PC-3 (cell line): ENCODE data around the gene GPS1. TPM values are rescaled to one million over a fixed set of nuclear protein-coding genes. Genes with fewer than 3 reads are reported as not detected.
A peak's percentile ranks its signal among the peaks of the same experiment; 100 is the strongest.

ENCODE experiments used
- ATAC-seq: fragments of 200-7000 bp; cut with Tn5 transposase; 2 replicates; pipeline ENCODE4 v1.9.1; 2020; ENCODE audit warnings: mild to moderate bottlenecking, moderate library complexity
- BruUV-seq: library from RNA; stranded (reverse); fragments of 400-500 nt; replicated peaks from 2 replicates; lab custom pipeline; 2021; lab: Mats Ljungman, UMichigan
- CTCF ChIA-PET: fragments of 300-600 bp; sonication (Branson Sonifier 250); formaldehyde crosslinking; loops from one replicate; lab custom pipeline; 2022; ENCODE audit warnings: antibody characterized with exemption; lab: Charles Lee
- POLR2A ChIA-PET: fragments of 300-600 bp; sonication (Branson Sonifier 250); formaldehyde crosslinking; loops from one replicate; lab custom pipeline; 2022; ENCODE audit warnings: antibody characterized with exemption; ENCODE audit not compliant: unreplicated experiment; lab: Charles Lee
- DNase-seq: peaks from one replicate; pipeline ENCODE4 v3.0.0-alpha.2; 2015
- H2AFZ ChIP-seq: fragments of 300-600 bp; sonication (generic); 2 replicates; pipeline ENCODE4 v1.6.0; 2016; ENCODE audit warnings: antibody characterized with exemption, low read length
- H3F3A ChIP-seq: fragments of 300-600 bp; sonication (generic); one replicate; pipeline ENCODE4 v1.6.0; 2017; ENCODE audit warnings: antibody characterized with exemption, low read length, control low read depth, mild to moderate bottlenecking; ENCODE audit not compliant: unreplicated experiment
- H3K27ac ChIP-seq: fragments of 300-600 bp; sonication (generic); 2 replicates; pipeline ENCODE4 v1.5.1; 2016; ENCODE audit warnings: mild to moderate bottlenecking, low read length
- H3K27me3 ChIP-seq: fragments of 300-600 bp; sonication (generic); 2 replicates; pipeline ENCODE4 v1.6.1; 2016; ENCODE audit warnings: low read length, mixed read lengths
- H3K36me3 ChIP-seq: fragments of 300-600 bp; sonication (generic); 2 replicates; pipeline ENCODE4 v1.6.1; 2016; ENCODE audit warnings: low read depth, mixed run types, low read length, mixed read lengths
- H3K4me1 ChIP-seq: fragments of 300-600 bp; sonication (generic); 2 replicates; pipeline ENCODE4 v1.5.1; 2016; ENCODE audit warnings: low read length; ENCODE audit not compliant: insufficient read depth
- H3K4me2 ChIP-seq: fragments of 300-600 bp; sonication (generic); 2 replicates; pipeline ENCODE4 v1.6.0; 2016; ENCODE audit warnings: low read length
- H3K4me3 ChIP-seq: fragments of 300-600 bp; sonication (generic); 2 replicates; pipeline ENCODE4 v1.5.1; 2016; ENCODE audit warnings: mild to moderate bottlenecking, low read length, mixed read lengths
- H3K79me2 ChIP-seq: fragments of 300-600 bp; sonication (generic); 2 replicates; pipeline ENCODE4 v1.6.1; 2017; ENCODE audit warnings: low read length, mixed read lengths
- H3K9ac ChIP-seq: fragments of 300-600 bp; sonication (generic); 2 replicates; pipeline ENCODE4 v1.6.0; 2016; ENCODE audit warnings: mild to moderate bottlenecking, low read length
- H3K9me2 ChIP-seq: fragments of 300-600 bp; sonication (generic); replicated peaks from 2 replicates; pipeline ENCODE4 v1.6.1; 2016; ENCODE audit warnings: mixed run types, low read length, mixed read lengths
- H3K9me3 ChIP-seq: fragments of 300-600 bp; sonication (generic); 2 replicates; pipeline ENCODE4 v1.6.1; 2016; ENCODE audit warnings: low read length, mixed read lengths
- H4K20me1 ChIP-seq: fragments of 300-600 bp; sonication (generic); 2 replicates; pipeline ENCODE4 v1.6.1; 2016; ENCODE audit warnings: low read length, mixed read lengths
- EZH2 ChIP-seq: fragments of 300-600 bp; sonication (generic); IDR thresholded peaks from one replicate; pipeline ENCODE4 v1.6.1; 2017; ENCODE audit warnings: antibody characterized with exemption, mild to moderate bottlenecking, low read length; ENCODE audit not compliant: unreplicated experiment
- EZH2phosphoT487 ChIP-seq: fragments of 300-600 bp; sonication (generic); IDR thresholded peaks from 2 replicates; pipeline ENCODE4 v1.6.1; 2018; ENCODE audit warnings: mild to moderate bottlenecking, antibody characterized with exemption, low read length, borderline replicate concordance
- intact Hi-C: fragments of 100-400 bp; cut with micrococcal nuclease; formaldehyde crosslinking; loops from 2 replicates; pipeline ENCODE4 v1.9.0; 2023
- total RNA-seq: library from RNA; depleted of rRNA; stranded (reverse); fragments of >200 nt; gene quantifications from 2 replicates; pipeline ENCODE4 v1.2.3, GENCODE V29; 2014
- TF ChIP-seq, protein P1 (sequence below): fragments of 300-600 bp; sonication (generic); conservative IDR thresholded peaks from 2 replicates; pipeline ENCODE4 v1.5.1; 2017; ENCODE audit warnings: antibody characterized with exemption, low read depth, mild to moderate bottlenecking, low read length

GPS1 gene
- total RNA-seq, 1 experiment from 2014 or later = 240 TPM

DNA sequence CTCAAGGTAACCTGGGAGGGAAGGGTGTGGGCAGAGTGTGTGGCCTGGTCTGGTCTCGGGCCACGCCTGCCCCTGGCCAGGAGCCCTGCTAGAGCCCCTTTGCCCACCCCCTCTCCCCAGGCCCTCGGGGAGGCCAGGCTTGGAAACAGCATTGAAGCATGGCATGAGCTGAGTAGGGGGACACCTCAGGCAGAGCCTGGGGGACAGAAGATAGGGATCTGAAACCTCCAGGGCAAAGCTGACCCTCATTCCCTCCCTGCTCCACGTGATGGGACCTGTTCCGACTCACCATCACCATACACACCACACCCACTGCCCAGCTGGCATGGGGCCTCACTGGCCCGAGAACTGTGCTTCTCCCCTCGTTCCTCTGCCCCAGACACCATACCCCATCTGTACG is 2.6 kb upstream of the GPS1 start:
- intact Hi-C loops = no loop called here
- TF ChIP-seq EZH2phosphoT487 = no peak
- TF ChIP-seq, protein P1, sequence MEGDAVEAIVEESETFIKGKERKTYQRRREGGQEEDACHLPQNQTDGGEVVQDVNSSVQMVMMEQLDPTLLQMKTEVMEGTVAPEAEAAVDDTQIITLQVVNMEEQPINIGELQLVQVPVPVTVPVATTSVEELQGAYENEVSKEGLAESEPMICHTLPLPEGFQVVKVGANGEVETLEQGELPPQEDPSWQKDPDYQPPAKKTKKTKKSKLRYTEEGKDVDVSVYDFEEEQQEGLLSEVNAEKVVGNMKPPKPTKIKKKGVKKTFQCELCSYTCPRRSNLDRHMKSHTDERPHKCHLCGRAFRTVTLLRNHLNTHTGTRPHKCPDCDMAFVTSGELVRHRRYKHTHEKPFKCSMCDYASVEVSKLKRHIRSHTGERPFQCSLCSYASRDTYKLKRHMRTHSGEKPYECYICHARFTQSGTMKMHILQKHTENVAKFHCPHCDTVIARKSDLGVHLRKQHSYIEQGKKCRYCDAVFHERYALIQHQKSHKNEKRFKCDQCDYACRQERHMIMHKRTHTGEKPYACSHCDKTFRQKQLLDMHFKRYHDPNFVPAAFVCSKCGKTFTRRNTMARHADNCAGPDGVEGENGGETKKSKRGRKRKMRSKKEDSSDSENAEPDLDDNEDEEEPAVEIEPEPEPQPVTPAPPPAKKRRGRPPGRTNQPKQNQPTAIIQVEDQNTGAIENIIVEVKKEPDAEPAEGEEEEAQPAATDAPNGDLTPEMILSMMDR = no peak
- no peak for TF ChIP-seq EZH2
- DNase-seq = no peak
- no peak overlapping the region for H3K4me3 ChIP-seq
- no peak overlapping the region for H3K27ac ChIP-seq
- no peaks in the 10 kb centered on the region for H3K27me3 ChIP-seq
- no TSS peak for BruUV-seq
- H3K9me2 ChIP-seq = no peaks in the 10 kb centered on the region
- H2AFZ ChIP-seq = no peak overlapping the region
- H3K9me3 ChIP-seq = no peaks in the 10 kb centered on the region
- H3F3A ChIP-seq = no peaks in the 10 kb centered on the region
- H3K9ac ChIP-seq = no peak overlapping the region
- ATAC-seq = no peak
- H4K20me1 ChIP-seq = no peaks in the 10 kb centered on the region
- ChIA-PET POLR2A (no interaction called here), CTCF (no interaction called here)
- H3K36me3 ChIP-seq = no peaks in the 10 kb centered on the region; the same call in 1 of the 2 replicates
- H3K4me1 ChIP-seq = peaks cover 8% of the 10 kb centered on the region; the same call in 1 of the 2 replicates
- H3K4me2 ChIP-seq = no peak overlapping the region
- H3K79me2 ChIP-seq = peaks cover 28% of the 10 kb centered on the region

GRCh38 chr17:82049521-82049971 is 2.2 kb upstream of the GPS1 start:
- no peak overlapping the region for H3K4me2 ChIP-seq
- intact Hi-C loops = no loop called here
- no peak overlapping the region for H3K4me3 ChIP-seq

GRCh38 chr17:82050152-82050760 is 1.4 kb upstream of the GPS1 start:
- BruUV-seq = TSS peak; percentile 34

More at GRCh38 chr17:82049521-82049971, 2.2 kb upstream of the GPS1 start:
- no peaks in the 10 kb centered on the region for H3K9me3 ChIP-seq
- ATAC-seq = no peak
- no peaks in the 10 kb centered on the region; the same call in 1 of the 2 replicates for H3K36me3 ChIP-seq
- peaks cover 28% of the 10 kb centered on the region for H3K79me2 ChIP-seq
- ChIA-PET CTCF (no interaction called here), POLR2A (no interaction called here)
- H3K9ac ChIP-seq = no peak overlapping the region
- no peaks in the 10 kb centered on the region for H4K20me1 ChIP-seq
- H3K27me3 ChIP-seq = no peaks in the 10 kb centered on the region
- H3K4me1 ChIP-seq = peaks cover 8% of the 10 kb centered on the region; the same call in 1 of the 2 replicates
- TF ChIP-seq EZH2 (no peak), EZH2phosphoT487 (no peak)
- TF ChIP-seq, protein P1 = no peak
- no peaks in the 10 kb centered on the region for H3F3A ChIP-seq
- DNase-seq = no peak
- no TSS peak for BruUV-seq
- no peaks in the 10 kb centered on the region for H3K9me2 ChIP-seq
- H2AFZ ChIP-seq = no peak overlapping the region
- no peak overlapping the region for H3K27ac ChIP-seq

More at GRCh38 chr17:82050152-82050760, 1.4 kb upstream of the GPS1 start:
- Histone ChIP-seq H3K27ac (no peak overlapping the region), H3F3A (no peaks in the 10 kb centered on the region), H4K20me1 (no peaks in the 10 kb centered on the region), H3K4me1 (peaks cover 8% of the 10 kb centered on the region; the same call in 1 of the 2 replicates), H2AFZ (no peak overlapping the region), H3K79me2 (peaks cover 28% of the 10 kb centered on the region), H3K27me3 (no peaks in the 10 kb centered on the region), H3K36me3 (no peaks in the 10 kb centered on the region; the same call in 1 of the 2 replicates), H3K4me2 (peak overlapping the region; percentile 97), H3K9ac (no peak overlapping the region), H3K9me3 (no peaks in the 10 kb centered on the region), H3K4me3 (peak overlapping the region; percentile 81), H3K9me2 (no peaks in the 10 kb centered on the region)
- ATAC-seq (no peak), DNase-seq (no peak)
- ChIA-PET POLR2A (no interaction called here), CTCF (no interaction called here)
- intact Hi-C loops = no loop called here
- TF ChIP-seq EZH2phosphoT487 (no peak), EZH2 (no peak)
- TF ChIP-seq, protein P1 = no peak
